MM.1S (cell line): ENCODE results near the gene SYT9.

Experiments
- DNase-seq: peaks from one replicate; pipeline ENCODE4 v3.0.0-alpha.2; 2015
- H2AFZ ChIP-seq: fragments of 300-600 bp; sonication (generic); 2 replicates; pipeline ENCODE4 v1.6.0; 2016; ENCODE audit warnings: antibody characterized with exemption, low read length
- H3F3A ChIP-seq: fragments of 300-600 bp; sonication (generic); 2 replicates; pipeline ENCODE4 v1.6.1; 2016; ENCODE audit warnings: mild to moderate bottlenecking, antibody characterized with exemption, low read length, moderate library complexity, mixed read lengths; ENCODE audit not compliant: insufficient read depth
- H3K27ac ChIP-seq: fragments of 300-600 bp; sonication (generic); 2 replicates; pipeline ENCODE4 v1.5.1; 2016; ENCODE audit warnings: mild to moderate bottlenecking, low read length
- H3K27me3 ChIP-seq: fragments of 300-600 bp; sonication (generic); replicated peaks from 2 replicates; pipeline ENCODE4 v1.6.0; 2016; ENCODE audit warnings: low read length; ENCODE audit not compliant: insufficient read depth
- H3K36me3 ChIP-seq: fragments of 300-600 bp; sonication (generic); replicated peaks from 2 replicates; pipeline ENCODE4 v1.6.1; 2016; ENCODE audit warnings: mild to moderate bottlenecking, low read length, mixed read lengths; ENCODE audit not compliant: insufficient read depth
- H3K4me1 ChIP-seq: fragments of 300-600 bp; sonication (generic); 2 replicates; pipeline ENCODE4 v1.6.1; 2016; ENCODE audit warnings: low read length, mixed read lengths
- H3K4me2 ChIP-seq: fragments of 300-600 bp; sonication (generic); 2 replicates; pipeline ENCODE4 v1.6.0; 2016; ENCODE audit warnings: low read depth, low read length
- H3K4me3 ChIP-seq: fragments of 300-600 bp; sonication (generic); 2 replicates; pipeline ENCODE4 v1.5.1; 2016; ENCODE audit warnings: low read length, mixed read lengths
- H3K79me2 ChIP-seq: fragments of 300-600 bp; sonication (generic); 2 replicates; pipeline ENCODE4 v1.6.1; 2016; ENCODE audit warnings: mixed run types, low read length, mixed read lengths
- H3K9ac ChIP-seq: fragments of 300-600 bp; sonication (generic); 2 replicates; pipeline ENCODE4 v1.6.1; 2016; ENCODE audit warnings: low read length, mixed read lengths
- H3K9me2 ChIP-seq: fragments of 300-600 bp; sonication (generic); replicated peaks from 2 replicates; pipeline ENCODE4 v1.6.1; 2016; ENCODE audit warnings: mild to moderate bottlenecking, low read length, mixed read lengths; ENCODE audit not compliant: insufficient read depth
- H3K9me3 ChIP-seq: fragments of 300-600 bp; sonication (generic); replicated peaks from 2 replicates; pipeline ENCODE4 v1.6.1; 2016; ENCODE audit warnings: mild to moderate bottlenecking, low read length, mixed read lengths; ENCODE audit not compliant: insufficient read depth
- H4K20me1 ChIP-seq: fragments of 300-600 bp; sonication (generic); 2 replicates; pipeline ENCODE4 v1.6.1; 2016; ENCODE audit warnings: mild to moderate bottlenecking, low read length, moderate library complexity, mixed read lengths; ENCODE audit not compliant: insufficient read depth
- EZH2 ChIP-seq: fragments of 300-600 bp; sonication (generic); optimal IDR thresholded peaks from 2 replicates; pipeline ENCODE3; 2017; ENCODE audit warnings: low read depth, mild to moderate bottlenecking, antibody characterized with exemption, low read length, mixed read lengths
- EZH2phosphoT487 ChIP-seq: fragments of 300-600 bp; sonication (generic); IDR thresholded peaks from 2 replicates; pipeline ENCODE4 v1.6.1; 2018; ENCODE audit warnings: antibody characterized with exemption, low read length
- TF ChIP-seq, protein P1 (sequence below): fragments of 300-600 bp; sonication (generic); IDR thresholded peaks from 2 replicates; pipeline ENCODE4 v1.5.1; 2016; ENCODE audit warnings: antibody characterized with exemption, low read length, mixed read lengths

Gene SYT9

DNA sequence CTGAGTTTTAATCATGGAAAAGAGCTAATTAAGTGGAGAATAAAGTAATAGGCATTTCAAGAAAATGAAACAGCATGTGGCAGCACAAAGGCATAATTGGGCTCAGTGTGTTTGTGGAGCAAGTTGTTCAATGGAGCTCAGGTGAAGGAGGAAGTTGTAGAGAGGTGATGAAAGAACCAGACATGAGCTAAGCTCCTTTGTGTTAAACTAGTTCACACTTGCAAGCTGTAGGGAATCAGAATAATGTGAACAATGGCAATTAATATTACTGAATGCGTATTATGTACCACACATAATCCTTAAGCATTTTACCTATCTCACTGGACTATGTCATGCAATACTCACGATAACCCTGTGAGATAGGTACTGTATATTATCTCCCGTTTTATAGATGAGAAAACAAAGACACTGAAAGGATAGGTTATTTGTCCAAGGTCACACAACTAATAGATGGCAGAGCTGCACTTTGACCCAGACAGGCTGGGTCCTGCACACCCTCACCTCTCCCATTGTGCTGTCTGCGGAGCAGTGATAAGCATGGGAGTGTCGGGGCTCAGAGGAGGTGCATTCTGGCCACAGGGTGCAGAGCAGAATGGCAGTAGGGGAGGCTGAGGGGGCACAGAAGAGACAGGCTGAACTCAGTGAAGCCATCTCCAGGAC is 242.5 kb downstream of the SYT9 start:
- no peaks in the 10 kb centered on the region for H3K27me3 ChIP-seq
- no peaks in the 10 kb centered on the region for H3K4me1 ChIP-seq
- TF ChIP-seq EZH2phosphoT487 = no peak
- TF ChIP-seq, protein P1, sequence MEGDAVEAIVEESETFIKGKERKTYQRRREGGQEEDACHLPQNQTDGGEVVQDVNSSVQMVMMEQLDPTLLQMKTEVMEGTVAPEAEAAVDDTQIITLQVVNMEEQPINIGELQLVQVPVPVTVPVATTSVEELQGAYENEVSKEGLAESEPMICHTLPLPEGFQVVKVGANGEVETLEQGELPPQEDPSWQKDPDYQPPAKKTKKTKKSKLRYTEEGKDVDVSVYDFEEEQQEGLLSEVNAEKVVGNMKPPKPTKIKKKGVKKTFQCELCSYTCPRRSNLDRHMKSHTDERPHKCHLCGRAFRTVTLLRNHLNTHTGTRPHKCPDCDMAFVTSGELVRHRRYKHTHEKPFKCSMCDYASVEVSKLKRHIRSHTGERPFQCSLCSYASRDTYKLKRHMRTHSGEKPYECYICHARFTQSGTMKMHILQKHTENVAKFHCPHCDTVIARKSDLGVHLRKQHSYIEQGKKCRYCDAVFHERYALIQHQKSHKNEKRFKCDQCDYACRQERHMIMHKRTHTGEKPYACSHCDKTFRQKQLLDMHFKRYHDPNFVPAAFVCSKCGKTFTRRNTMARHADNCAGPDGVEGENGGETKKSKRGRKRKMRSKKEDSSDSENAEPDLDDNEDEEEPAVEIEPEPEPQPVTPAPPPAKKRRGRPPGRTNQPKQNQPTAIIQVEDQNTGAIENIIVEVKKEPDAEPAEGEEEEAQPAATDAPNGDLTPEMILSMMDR = no peak
- TF ChIP-seq EZH2 = no peak
- no peak overlapping the region for H3K27ac ChIP-seq
- no peaks in the 10 kb centered on the region for H3K79me2 ChIP-seq
- DNase-seq = no peak
- H3K9me2 ChIP-seq = no peaks in the 10 kb centered on the region
- H3F3A ChIP-seq = no peaks in the 10 kb centered on the region
- H3K4me2 ChIP-seq = no peak overlapping the region
- H3K36me3 ChIP-seq = no peaks in the 10 kb centered on the region
- no peak overlapping the region for H3K9ac ChIP-seq
- H4K20me1 ChIP-seq = no peaks in the 10 kb centered on the region
- H2AFZ ChIP-seq = no peak overlapping the region
- no peak overlapping the region for H3K4me3 ChIP-seq
- no peaks in the 10 kb centered on the region for H3K9me3 ChIP-seq

DNA sequence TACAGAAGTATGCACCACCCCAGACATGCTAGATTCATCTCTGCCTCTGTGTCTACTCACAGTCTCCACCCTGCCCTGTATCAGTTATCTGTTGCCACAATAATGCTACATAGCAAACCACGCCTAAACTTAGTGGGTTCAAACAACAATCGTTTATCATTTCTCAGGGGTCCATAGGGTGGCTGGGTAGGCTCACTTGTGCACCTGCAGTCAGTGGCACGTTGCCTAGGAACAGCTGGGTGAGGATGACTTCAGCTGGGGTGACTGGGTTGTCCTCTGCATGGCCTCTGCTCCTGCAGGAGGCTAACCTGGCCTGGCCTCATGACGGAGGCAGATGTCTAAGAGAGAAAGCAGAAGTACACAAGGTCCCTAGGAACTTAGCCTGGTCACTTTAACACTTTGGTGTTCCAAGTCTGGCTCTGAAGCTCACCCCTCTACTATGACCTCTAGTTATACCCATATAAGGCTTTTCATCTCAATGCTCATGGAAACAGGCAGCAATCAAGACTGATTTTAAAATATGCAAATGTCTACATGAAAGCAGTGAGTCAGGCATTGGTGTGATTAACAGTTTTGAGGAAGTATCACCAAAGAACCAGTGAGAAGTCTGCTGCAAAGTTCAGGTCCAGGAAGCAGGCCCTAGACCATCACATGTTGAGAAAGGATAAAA is 244.3 kb downstream of the SYT9 start:
- H3K4me1 ChIP-seq = no peaks in the 10 kb centered on the region
- H3K9ac ChIP-seq = no peak overlapping the region
- H3K9me3 ChIP-seq = no peaks in the 10 kb centered on the region
- no peaks in the 10 kb centered on the region for H3K36me3 ChIP-seq
- no peak overlapping the region for H3K27ac ChIP-seq
- no peak overlapping the region for H3K4me3 ChIP-seq
- no peaks in the 10 kb centered on the region for H3K79me2 ChIP-seq
- TF ChIP-seq, protein P1 = no peak
- no peak for TF ChIP-seq EZH2
- no peak for TF ChIP-seq EZH2phosphoT487
- no peak overlapping the region for H3K4me2 ChIP-seq
- H2AFZ ChIP-seq = no peak overlapping the region
- no peaks in the 10 kb centered on the region for H3F3A ChIP-seq
- no peaks in the 10 kb centered on the region for H4K20me1 ChIP-seq
- H3K9me2 ChIP-seq = no peaks in the 10 kb centered on the region
- no peaks in the 10 kb centered on the region for H3K27me3 ChIP-seq
- no peak for DNase-seq

DNA sequence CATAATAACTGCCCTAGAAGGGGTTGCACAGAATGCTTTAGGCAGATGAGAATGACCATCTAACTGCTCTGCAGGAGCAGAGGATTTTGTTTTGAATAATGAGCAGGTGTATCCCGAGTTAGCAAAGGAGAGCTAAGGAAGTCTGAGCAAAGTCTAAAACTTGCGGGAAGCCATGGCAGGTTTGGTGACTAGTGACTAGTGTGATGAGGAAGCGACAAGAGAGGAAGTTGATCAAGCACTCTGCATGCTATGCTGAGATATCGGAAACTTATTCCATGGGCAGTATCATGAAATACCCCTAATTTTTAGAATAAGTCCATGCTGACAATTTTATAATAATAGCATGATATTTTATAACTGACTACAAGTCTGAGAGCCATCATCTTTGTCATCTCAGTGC is 246.5 kb downstream of the SYT9 start:
- no peak for DNase-seq
- H3K4me3 ChIP-seq = no peak overlapping the region
- TF ChIP-seq, protein P1 = no peak
- TF ChIP-seq EZH2 = no peak
- TF ChIP-seq EZH2phosphoT487 = no peak
- H3K36me3 ChIP-seq = no peaks in the 10 kb centered on the region
- H3F3A ChIP-seq = no peaks in the 10 kb centered on the region
- no peak overlapping the region for H2AFZ ChIP-seq
- no peaks in the 10 kb centered on the region for H3K9me2 ChIP-seq
- no peaks in the 10 kb centered on the region for H4K20me1 ChIP-seq
- H3K79me2 ChIP-seq = no peaks in the 10 kb centered on the region
- H3K9me3 ChIP-seq = no peaks in the 10 kb centered on the region
- peaks cover 12% of the 10 kb centered on the region for H3K4me1 ChIP-seq
- no peak overlapping the region for H3K27ac ChIP-seq
- no peak overlapping the region for H3K9ac ChIP-seq
- no peak overlapping the region for H3K4me2 ChIP-seq
- H3K27me3 ChIP-seq = no peaks in the 10 kb centered on the region
